Upper lobe of left lung (tissue), 4 donors: ENCODE results near the gene SLC18A3.

ENCODE experiments used
- EP300 ChIP-seq, 4 donors: sonication (generic); formaldehyde crosslinking; IDR thresholded peaks; one replicate each; pipeline ENCODE4 v1.5.1; 2017; ENCODE audit warnings: antibody characterized with exemption in 4 of 4, control low read depth in 2 of 4
- POLR2A ChIP-seq, 4 donors: fragments of 450-650 bp; IDR thresholded peaks; one replicate each; pipeline ENCODE4 v1.5.1; 2016 to 2017; ENCODE audit warnings: antibody characterized with exemption in 4 of 4, mild to moderate bottlenecking in 2 of 4
- POLR2AphosphoS5 ChIP-seq, 2 donors: sonication (generic); formaldehyde crosslinking; IDR thresholded peaks; one replicate each; pipeline ENCODE4 v1.5.1; 2017; ENCODE audit warnings: antibody characterized with exemption in 2 of 2
- TF ChIP-seq, protein P1 (sequence below), 6 experiments: fragments of 450-650 bp in 4 of 6; fragments of 200-600 bp in 2 of 6; sonication (generic) in 2 of 6; IDR thresholded peaks; one replicate each; pipeline ENCODE4 v1.5.1; 2016 to 2019; ENCODE audit warnings: antibody characterized with exemption in 6 of 6

DNA sequence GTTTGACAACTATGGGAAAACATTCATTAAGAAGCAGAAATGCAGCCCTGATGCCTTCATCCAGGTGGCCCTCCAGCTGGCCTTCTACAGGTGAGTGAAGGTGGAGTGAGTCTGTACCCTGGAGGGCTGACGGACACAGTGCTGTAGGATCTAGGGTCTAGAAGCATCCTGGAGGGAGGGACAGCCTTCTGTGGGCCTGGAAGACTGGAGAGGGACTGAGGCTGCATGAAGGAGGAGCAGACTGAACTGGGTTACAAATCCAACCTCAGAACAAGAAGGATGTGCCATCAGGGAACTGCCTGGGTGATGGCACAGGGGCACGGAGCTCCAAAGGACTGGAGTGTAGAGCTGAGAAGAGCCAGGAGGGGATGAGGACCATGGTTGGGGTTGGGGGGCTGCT lies 41.8 kb downstream of the SLC18A3 start:
- no peak for TF ChIP-seq POLR2AphosphoS5 (IDR thresholded peaks at IDR 0.05)
- no peak for TF ChIP-seq POLR2A (IDR thresholded peaks at IDR 0.05)
- TF ChIP-seq, protein P1, sequence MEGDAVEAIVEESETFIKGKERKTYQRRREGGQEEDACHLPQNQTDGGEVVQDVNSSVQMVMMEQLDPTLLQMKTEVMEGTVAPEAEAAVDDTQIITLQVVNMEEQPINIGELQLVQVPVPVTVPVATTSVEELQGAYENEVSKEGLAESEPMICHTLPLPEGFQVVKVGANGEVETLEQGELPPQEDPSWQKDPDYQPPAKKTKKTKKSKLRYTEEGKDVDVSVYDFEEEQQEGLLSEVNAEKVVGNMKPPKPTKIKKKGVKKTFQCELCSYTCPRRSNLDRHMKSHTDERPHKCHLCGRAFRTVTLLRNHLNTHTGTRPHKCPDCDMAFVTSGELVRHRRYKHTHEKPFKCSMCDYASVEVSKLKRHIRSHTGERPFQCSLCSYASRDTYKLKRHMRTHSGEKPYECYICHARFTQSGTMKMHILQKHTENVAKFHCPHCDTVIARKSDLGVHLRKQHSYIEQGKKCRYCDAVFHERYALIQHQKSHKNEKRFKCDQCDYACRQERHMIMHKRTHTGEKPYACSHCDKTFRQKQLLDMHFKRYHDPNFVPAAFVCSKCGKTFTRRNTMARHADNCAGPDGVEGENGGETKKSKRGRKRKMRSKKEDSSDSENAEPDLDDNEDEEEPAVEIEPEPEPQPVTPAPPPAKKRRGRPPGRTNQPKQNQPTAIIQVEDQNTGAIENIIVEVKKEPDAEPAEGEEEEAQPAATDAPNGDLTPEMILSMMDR (IDR thresholded peaks at IDR 0.05): no peak
- TF ChIP-seq EP300 (IDR thresholded peaks at IDR 0.05): no peak
